ENCODE data around the gene COL27A1.

DNA sequence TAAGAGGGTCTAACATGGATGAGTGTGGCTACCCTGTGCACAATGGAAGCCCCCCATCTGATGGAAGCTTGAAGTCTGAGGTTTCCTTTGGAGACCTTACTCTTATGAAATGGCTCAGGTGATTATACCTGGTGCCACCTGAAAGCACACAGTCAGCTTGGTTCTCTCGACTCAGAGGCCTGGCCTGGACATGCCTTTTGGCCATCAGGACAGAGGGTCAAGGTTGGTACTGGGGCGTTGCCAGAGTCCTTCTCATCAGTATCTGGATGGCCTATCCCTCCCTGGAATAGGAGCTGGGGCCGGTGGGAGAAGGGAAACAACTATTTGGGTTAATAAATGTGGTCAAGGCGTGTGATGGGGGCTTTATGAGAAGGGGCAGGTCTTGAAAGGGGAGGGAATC, 48.9 kb downstream of the COL27A1 start:
- TF ChIP-seq ESRRG (CRISPR knock-in tag; IDR thresholded peaks at IDR 0.05) (no peak), ARNTL (CRISPR knock-in tag; IDR thresholded peaks at IDR 0.05; ENCODE audit: borderline replicate concordance, low read depth) (no peak), RARB (CRISPR knock-in tag; IDR thresholded peaks at IDR 0.05) (no peak), SNAI2 (CRISPR knock-in tag; IDR thresholded peaks at IDR 0.05) (no peak), ZC3H10 (CRISPR knock-in tag; IDR thresholded peaks at IDR 0.05) (no peak), ZFP3 (CRISPR knock-in tag; IDR thresholded peaks at IDR 0.05) (no peak), ISL1 (CRISPR knock-in tag; IDR thresholded peaks at IDR 0.05) (no peak), BACH2 (CRISPR knock-in tag; IDR thresholded peaks at IDR 0.05; ENCODE audit: borderline replicate concordance) (no peak), GLIS3 (CRISPR knock-in tag; IDR thresholded peaks at IDR 0.05) (no peak)
- TF ChIP-seq, protein P1, sequence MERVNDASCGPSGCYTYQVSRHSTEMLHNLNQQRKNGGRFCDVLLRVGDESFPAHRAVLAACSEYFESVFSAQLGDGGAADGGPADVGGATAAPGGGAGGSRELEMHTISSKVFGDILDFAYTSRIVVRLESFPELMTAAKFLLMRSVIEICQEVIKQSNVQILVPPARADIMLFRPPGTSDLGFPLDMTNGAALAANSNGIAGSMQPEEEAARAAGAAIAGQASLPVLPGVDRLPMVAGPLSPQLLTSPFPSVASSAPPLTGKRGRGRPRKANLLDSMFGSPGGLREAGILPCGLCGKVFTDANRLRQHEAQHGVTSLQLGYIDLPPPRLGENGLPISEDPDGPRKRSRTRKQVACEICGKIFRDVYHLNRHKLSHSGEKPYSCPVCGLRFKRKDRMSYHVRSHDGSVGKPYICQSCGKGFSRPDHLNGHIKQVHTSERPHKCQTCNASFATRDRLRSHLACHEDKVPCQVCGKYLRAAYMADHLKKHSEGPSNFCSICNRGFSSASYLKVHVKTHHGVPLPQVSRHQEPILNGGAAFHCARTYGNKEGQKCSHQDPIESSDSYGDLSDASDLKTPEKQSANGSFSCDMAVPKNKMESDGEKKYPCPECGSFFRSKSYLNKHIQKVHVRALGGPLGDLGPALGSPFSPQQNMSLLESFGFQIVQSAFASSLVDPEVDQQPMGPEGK (CRISPR knock-in tag; IDR thresholded peaks at IDR 0.05; ENCODE audit: borderline replicate concordance): no peak
- TF ChIP-seq, protein P2, sequence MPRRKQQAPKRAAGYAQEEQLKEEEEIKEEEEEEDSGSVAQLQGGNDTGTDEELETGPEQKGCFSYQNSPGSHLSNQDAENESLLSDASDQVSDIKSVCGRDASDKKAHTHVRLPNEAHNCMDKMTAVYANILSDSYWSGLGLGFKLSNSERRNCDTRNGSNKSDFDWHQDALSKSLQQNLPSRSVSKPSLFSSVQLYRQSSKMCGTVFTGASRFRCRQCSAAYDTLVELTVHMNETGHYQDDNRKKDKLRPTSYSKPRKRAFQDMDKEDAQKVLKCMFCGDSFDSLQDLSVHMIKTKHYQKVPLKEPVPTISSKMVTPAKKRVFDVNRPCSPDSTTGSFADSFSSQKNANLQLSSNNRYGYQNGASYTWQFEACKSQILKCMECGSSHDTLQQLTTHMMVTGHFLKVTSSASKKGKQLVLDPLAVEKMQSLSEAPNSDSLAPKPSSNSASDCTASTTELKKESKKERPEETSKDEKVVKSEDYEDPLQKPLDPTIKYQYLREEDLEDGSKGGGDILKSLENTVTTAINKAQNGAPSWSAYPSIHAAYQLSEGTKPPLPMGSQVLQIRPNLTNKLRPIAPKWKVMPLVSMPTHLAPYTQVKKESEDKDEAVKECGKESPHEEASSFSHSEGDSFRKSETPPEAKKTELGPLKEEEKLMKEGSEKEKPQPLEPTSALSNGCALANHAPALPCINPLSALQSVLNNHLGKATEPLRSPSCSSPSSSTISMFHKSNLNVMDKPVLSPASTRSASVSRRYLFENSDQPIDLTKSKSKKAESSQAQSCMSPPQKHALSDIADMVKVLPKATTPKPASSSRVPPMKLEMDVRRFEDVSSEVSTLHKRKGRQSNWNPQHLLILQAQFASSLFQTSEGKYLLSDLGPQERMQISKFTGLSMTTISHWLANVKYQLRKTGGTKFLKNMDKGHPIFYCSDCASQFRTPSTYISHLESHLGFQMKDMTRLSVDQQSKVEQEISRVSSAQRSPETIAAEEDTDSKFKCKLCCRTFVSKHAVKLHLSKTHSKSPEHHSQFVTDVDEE (CRISPR knock-in tag; IDR thresholded peaks at IDR 0.05): no peak
- TF ChIP-seq, protein P3, sequence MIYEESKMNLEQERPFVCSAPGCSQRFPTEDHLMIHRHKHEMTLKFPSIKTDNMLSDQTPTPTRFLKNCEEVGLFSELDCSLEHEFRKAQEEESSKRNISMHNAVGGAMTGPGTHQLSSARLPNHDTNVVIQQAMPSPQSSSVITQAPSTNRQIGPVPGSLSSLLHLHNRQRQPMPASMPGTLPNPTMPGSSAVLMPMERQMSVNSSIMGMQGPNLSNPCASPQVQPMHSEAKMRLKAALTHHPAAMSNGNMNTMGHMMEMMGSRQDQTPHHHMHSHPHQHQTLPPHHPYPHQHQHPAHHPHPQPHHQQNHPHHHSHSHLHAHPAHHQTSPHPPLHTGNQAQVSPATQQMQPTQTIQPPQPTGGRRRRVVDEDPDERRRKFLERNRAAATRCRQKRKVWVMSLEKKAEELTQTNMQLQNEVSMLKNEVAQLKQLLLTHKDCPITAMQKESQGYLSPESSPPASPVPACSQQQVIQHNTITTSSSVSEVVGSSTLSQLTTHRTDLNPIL (CRISPR knock-in tag; IDR thresholded peaks at IDR 0.05; ENCODE audit: low read depth): no peak
